Activated CD4-positive, alpha-beta T cell treated with anti-CD3 and anti-CD28 coated beads, Interleukin-2, amount 10 ng/mL, durations not matched to agents 7 days and 5 days (primary cell): ENCODE measurements around the gene ZFHX3. TPM values are rescaled to one million over a fixed set of nuclear protein-coding genes. Genes with fewer than 3 reads are reported as not detected.

Experiments used
- CTCF ChIA-PET: fragments of 350-600 bp; sonication (Branson Sonifier 250); formaldehyde crosslinking; loops from one replicate; lab custom pipeline; 2021; ENCODE audit warnings: antibody characterized with exemption; lab: Charles Lee
- POLR2A ChIA-PET: fragments of 350-600 bp; sonication (Branson Sonifier 250); formaldehyde crosslinking; loops from one replicate; lab custom pipeline; 2021; ENCODE audit warnings: antibody characterized with exemption; lab: Charles Lee
- DNase-seq: peaks from one replicate; pipeline ENCODE4 v3.0.0-alpha.2; 2020
- H3K27ac Mint-ChIP-seq: one replicate; pipeline ENCODE4 v1.8.0; 2021; ENCODE audit warnings: mild to moderate bottlenecking, moderate library complexity, mixed read lengths
- H3K27me3 Mint-ChIP-seq: one replicate; pipeline ENCODE4 v1.8.0; 2021; ENCODE audit warnings: mixed read lengths
- H3K36me3 Mint-ChIP-seq: one replicate; pipeline ENCODE4 v1.8.0; 2021; ENCODE audit warnings: low read depth, mixed read lengths
- H3K4me1 Mint-ChIP-seq: one replicate; pipeline ENCODE4 v1.8.0; 2021; ENCODE audit warnings: mixed read lengths
- H3K4me3 Mint-ChIP-seq: one replicate; pipeline ENCODE4 v1.8.0; 2021; ENCODE audit warnings: mild to moderate bottlenecking, moderate library complexity, mixed read lengths
- H3K9me3 Mint-ChIP-seq: one replicate; pipeline ENCODE4 v1.8.0; 2021; ENCODE audit warnings: mixed read lengths
- total RNA-seq, 2 experiments: library from RNA; stranded (reverse); gene quantifications; one replicate each; pipeline ENCODE4 v1.2.3, GENCODE V29; 2021

Gene ZFHX3
- total RNA-seq, 2 experiments from 2014 or later = 1.5 to 1.6 TPM

DNA sequence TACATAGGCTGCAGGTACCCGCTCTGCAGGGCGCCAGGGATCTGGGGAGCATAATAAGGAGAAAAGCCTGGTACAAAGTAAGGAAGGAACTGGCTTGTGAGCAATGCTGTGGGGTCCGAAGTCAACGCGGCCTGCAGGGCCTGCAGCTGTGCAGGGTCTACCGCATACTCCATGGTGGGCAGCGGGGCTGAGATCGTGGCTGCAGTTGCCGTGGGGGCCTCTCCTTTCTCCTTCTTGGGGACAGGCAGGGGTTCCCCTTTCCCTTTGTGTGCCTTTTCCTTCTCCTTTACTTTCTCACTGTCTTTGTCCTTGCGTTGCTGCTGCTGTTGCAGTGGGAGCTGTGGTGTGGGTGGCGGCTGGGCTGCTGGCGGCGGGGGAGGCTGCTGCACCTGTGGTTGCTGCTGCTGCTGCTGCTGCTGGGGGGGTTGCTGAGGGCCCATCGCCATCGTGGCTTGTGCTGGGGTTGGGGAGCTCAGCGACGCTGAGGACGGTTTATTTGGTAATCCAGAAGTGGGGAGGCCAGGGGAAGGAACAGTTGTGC, 259.6 kb downstream of the ZFHX3 start:
- H3K4me1 Mint-ChIP-seq = peaks cover 36% of the 10 kb centered on the region
- H3K4me3 Mint-ChIP-seq = peak overlapping the region; percentile 59
- no peaks in the 10 kb centered on the region for H3K9me3 Mint-ChIP-seq
- H3K27me3 Mint-ChIP-seq = peaks cover 20% of the 10 kb centered on the region
- CTCF ChIA-PET = interaction anchor here (1.0 kb wide), 1 partner anchor 283 kb away, joined by 4 read pairs; no protein-coding TSS in a partner anchor
- DNase-seq = no peak
- peaks cover 4% of the 10 kb centered on the region for H3K36me3 Mint-ChIP-seq
- no peak overlapping the region for H3K27ac Mint-ChIP-seq
- POLR2A ChIA-PET = no interaction called here

DNA sequence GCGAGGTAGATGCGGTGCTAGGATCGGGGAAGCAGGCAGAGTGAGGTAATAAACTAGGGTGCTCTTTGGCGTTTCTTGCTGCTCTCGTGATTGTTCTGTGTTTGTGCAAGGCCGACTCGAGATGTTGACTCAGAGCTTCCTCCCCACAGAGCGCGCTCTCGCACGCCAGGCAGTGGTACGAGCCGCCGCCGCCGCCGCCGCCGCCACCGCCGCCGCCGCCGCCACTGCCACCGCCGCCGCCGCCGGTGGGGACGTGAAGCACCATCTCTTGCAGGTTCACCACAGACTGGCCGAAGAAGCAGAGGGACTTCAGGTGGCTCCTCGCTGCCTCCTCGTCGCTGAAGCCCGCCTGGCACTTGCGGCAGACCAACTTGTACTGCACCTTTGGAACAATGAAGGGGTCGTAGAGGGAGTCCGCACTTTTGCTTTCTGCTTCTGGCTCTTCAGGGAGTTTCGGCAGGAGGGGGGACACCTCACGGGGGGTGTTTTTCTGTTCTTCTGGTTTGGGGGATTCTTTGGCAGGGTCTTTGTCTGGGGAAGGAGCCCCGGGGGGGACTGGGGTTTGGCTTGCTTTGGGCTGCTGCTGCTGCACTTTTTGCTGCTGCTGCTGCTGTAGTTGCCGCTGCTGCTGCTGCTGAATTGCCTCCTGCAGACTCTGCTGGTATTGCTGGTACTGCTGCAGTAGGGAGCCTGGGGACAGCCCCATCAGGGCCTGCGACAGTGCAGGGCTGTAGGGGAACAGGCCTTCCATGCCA, 260.2 kb downstream of the ZFHX3 start:
- peak; percentile 76 for DNase-seq
- Mint-ChIP-seq H3K27ac (peak overlapping the region; percentile 71), H3K4me3 (peak overlapping the region; percentile 59), H3K36me3 (peaks cover 4% of the 10 kb centered on the region), H3K4me1 (peaks cover 36% of the 10 kb centered on the region), H3K9me3 (no peaks in the 10 kb centered on the region), H3K27me3 (peaks cover 20% of the 10 kb centered on the region)
- ChIA-PET CTCF (interaction anchor here (0.7 to 1.4 kb wide), 2 partner anchors 44 to 615 kb away, joined by 3 read pairs; no protein-coding TSS in a partner anchor), POLR2A (no interaction called here)

DNA sequence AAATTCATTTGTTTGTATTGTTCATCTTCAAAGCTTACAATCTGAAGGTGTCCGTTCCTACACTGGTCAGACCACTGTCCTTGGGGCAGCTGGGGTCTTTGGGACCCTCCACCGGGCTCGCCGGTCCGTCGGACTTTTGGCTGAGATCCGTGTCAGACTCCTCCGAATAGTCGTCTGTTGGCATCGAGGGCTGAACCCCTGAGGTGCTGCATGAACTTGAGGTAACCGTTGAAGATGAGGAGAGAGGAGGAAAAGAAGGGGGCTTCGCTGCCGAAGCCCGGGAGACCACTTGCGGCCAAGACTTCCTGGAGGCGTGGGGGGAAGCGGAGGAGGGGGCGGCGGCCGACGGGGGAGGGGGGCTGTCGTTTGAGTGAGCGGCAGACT, 260.8 kb downstream of the ZFHX3 start:
- Mint-ChIP-seq H3K27me3 (peaks cover 22% of the 10 kb centered on the region), H3K36me3 (peaks cover 4% of the 10 kb centered on the region), H3K4me1 (peaks cover 36% of the 10 kb centered on the region), H3K4me3 (peak overlapping the region; percentile 59), H3K9me3 (no peaks in the 10 kb centered on the region), H3K27ac (peak overlapping the region; percentile 67)
- no peak for DNase-seq
- ChIA-PET POLR2A (interaction anchor here (0.6 kb wide), 1 partner anchor 48 kb away, joined by 4 read pairs; no protein-coding TSS in a partner anchor), CTCF (interaction anchor here (0.7 to 1.4 kb wide), 3 partner anchors 45 to 615 kb away, joined by 3 read pairs; no protein-coding TSS in a partner anchor)

DNA sequence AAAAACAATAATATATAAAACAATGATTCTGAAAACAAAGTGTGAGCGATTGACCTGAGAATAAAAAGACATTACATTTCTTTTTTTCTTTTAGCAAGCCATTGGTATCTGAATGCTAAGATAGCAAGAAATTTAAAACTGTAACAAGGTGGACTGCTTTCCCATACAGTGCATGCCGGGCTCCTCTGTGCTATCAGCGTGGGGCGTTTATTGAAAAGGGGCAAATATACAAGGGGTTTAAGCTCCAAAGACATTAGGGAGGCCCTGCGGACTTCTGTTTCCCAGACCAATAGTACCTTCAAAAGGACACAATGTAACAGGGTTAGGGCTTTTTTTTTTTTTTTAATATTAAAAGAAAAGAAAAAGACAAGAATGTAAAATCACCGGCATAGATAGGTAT, 261.3 kb downstream of the ZFHX3 start:
- no peak for DNase-seq
- Mint-ChIP-seq H3K4me3 (peak overlapping the region; percentile 40), H3K27me3 (peaks cover 25% of the 10 kb centered on the region), H3K27ac (no peak overlapping the region), H3K4me1 (peaks cover 36% of the 10 kb centered on the region), H3K36me3 (peaks cover 4% of the 10 kb centered on the region), H3K9me3 (no peaks in the 10 kb centered on the region)
- ChIA-PET POLR2A (interaction anchor here (0.6 kb wide), 1 partner anchor 49 kb away, joined by 4 read pairs; no protein-coding TSS in a partner anchor), CTCF (interaction anchor here (0.7 to 1.4 kb wide), 3 partner anchors 46 to 614 kb away, joined by 3 read pairs; no protein-coding TSS in a partner anchor)

DNA sequence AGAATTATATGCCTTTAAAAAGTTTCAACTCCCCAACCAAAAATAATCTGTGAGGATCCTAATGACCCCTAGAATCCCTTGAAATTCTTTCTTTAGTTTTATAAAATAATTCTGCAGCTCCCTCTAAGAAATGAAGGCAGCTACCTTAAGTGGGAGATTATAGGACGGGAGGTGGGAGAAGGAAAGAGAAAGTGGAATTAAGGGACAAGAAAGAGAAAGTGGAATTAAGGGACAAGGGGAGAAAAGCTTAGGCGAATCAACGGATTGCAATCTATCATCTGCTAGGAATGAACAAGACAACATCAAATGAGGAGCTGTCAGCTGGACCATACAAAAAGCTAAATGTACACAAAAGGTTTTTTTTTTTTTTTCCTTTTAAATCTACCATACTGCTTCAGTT, 262.0 kb downstream of the ZFHX3 start:
- H3K27ac Mint-ChIP-seq = no peak overlapping the region
- H3K9me3 Mint-ChIP-seq = no peaks in the 10 kb centered on the region
- H3K27me3 Mint-ChIP-seq = peaks cover 25% of the 10 kb centered on the region
- ChIA-PET POLR2A (no interaction called here), CTCF (no interaction called here)
- H3K4me3 Mint-ChIP-seq = no peak overlapping the region
- H3K4me1 Mint-ChIP-seq = peaks cover 36% of the 10 kb centered on the region
- DNase-seq = no peak
- H3K36me3 Mint-ChIP-seq = peaks cover 4% of the 10 kb centered on the region

DNA sequence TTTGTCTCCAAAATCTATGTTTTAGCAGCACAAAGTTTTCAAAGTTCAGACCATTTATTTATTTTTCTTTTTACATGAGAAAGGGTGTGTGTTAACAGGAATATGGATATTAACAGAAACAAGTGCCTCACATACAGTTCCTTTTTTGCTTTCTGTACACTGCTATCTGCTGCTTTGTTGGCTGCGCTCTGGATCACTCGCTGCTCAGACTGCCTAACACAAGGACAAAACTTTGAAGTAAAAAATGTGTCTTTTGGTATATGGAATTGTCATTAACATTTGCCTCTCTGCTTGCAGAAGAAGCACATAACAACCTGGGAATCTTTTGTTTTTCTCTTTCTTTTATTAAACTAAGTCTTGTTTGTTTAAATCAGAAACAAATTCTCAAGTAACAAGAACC, 262.8 kb downstream of the ZFHX3 start:
- POLR2A ChIA-PET = no interaction called here
- Mint-ChIP-seq H3K27ac (no peak overlapping the region), H3K36me3 (peaks cover 4% of the 10 kb centered on the region), H3K9me3 (no peaks in the 10 kb centered on the region), H3K4me3 (no peak overlapping the region), H3K27me3 (peaks cover 25% of the 10 kb centered on the region), H3K4me1 (peaks cover 36% of the 10 kb centered on the region)
- CTCF ChIA-PET = no interaction called here
- no peak for DNase-seq

DNA sequence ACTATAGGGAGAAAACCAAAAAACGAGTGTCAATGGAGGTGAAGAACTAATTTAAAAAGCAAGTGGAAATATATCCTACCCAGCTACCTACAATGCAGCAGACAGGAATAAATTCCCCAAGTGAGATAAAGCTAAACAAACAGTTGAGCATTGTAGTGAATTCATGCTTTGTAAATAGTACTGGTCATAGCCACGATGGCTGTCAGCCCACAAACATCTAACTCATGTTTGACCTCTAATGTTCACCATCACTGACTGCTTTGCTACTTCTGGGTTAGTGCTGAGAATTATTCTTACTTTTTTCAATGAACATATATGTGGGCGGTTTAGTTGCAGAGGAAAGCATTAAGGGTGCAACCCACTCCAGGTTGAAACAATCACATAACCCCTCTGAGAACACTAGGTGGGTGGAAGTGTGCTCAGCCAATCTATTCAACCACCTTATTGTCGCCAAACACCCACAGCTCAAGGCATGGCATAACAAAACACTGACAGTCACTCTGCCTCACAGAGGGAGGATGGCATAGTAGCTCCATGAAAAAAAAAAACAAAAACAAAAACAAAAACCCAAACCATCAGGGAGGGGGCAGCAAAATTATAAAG, 264.1 kb downstream of the ZFHX3 start:
- Mint-ChIP-seq H3K36me3 (no peaks in the 10 kb centered on the region), H3K4me3 (no peak overlapping the region), H3K4me1 (peaks cover 36% of the 10 kb centered on the region), H3K27me3 (peaks cover 25% of the 10 kb centered on the region), H3K9me3 (no peaks in the 10 kb centered on the region), H3K27ac (no peak overlapping the region)
- POLR2A ChIA-PET = interaction anchor here (0.6 kb wide), 1 partner anchor 522 kb away, joined by 3 read pairs; no protein-coding TSS in a partner anchor
- CTCF ChIA-PET = interaction anchor here (0.8 kb wide), 1 partner anchor 148 kb away, joined by 3 read pairs; no protein-coding TSS in a partner anchor
- no peak for DNase-seq

DNA sequence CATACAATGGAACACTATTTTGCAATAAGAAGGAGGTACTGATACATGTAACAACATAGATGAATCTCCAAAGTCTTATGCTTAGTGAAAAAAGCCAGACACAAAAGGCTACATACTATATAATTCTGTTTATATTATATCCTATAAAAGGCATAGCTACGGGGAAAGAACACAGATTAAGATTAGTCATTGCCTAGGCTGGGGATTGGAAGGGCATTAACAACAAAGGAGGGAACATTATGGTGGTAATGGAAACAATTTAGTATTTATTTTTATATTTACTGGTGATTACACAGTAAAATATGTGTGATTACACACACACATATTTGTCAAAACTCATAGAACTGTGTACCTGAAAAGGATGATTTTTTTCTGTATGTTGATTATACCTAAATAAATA, 278.1 kb downstream of the ZFHX3 start:
- CTCF ChIA-PET = no interaction called here
- POLR2A ChIA-PET = no interaction called here
- H3K36me3 Mint-ChIP-seq = no peaks in the 10 kb centered on the region
- peaks cover 6% of the 10 kb centered on the region for H3K9me3 Mint-ChIP-seq
- no peaks in the 10 kb centered on the region for H3K27me3 Mint-ChIP-seq
- peaks cover 11% of the 10 kb centered on the region for H3K4me1 Mint-ChIP-seq
- H3K4me3 Mint-ChIP-seq = no peak overlapping the region
- DNase-seq = no peak
- H3K27ac Mint-ChIP-seq = no peak overlapping the region

DNA sequence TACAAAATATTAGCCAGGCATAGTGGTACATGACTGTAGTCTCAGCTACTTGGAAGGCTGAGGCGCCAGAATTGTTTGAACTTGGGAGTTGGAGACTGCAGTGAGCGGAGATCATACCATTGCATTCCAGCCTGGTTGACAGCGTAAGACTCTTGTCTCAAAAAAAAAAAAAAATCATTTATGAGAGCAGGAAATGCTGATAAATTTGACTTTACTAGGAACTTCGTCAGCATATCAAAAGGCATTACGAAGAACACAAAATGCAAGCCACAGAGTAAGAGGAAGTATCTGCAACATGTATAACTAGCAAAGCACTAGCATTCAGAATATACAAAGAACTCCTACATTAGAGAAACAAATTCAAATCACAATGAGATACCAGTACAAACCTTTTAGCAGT, 279.3 kb downstream of the ZFHX3 start:
- ChIA-PET POLR2A (no interaction called here), CTCF (interaction anchor here (0.6 kb wide), 1 partner anchor 21 kb away, joined by 3 read pairs; no protein-coding TSS in a partner anchor)
- no peaks in the 10 kb centered on the region for H3K36me3 Mint-ChIP-seq
- DNase-seq = no peak
- no peak overlapping the region for H3K4me3 Mint-ChIP-seq
- H3K9me3 Mint-ChIP-seq = peaks cover 6% of the 10 kb centered on the region
- peaks cover 11% of the 10 kb centered on the region for H3K4me1 Mint-ChIP-seq
- no peaks in the 10 kb centered on the region for H3K27me3 Mint-ChIP-seq
- H3K27ac Mint-ChIP-seq = peak overlapping the region; percentile 68

DNA sequence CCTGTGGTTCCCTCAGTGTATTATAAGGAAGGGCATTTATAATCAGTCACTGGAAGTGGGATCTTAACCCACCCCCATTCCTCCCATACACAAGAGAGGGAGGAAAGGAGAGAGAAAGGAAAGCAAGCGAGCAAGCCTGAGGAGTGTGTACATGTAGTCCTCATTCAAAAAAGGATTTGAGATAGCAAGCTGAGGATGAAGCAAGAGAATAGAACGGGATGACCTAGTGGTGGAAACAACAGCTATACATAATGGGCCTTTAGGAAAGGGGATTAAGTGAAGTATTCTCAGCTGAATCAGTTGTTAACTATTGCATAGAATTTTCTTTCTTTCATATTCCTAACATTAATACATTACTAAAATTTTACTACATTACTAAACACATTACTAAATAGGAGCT, 281.4 kb downstream of the ZFHX3 start:
- ChIA-PET POLR2A (interaction anchor here (0.6 kb wide), 1 partner anchor 8 kb away, joined by 3 read pairs; no protein-coding TSS in a partner anchor), CTCF (no interaction called here)
- H3K4me1 Mint-ChIP-seq = peaks cover 11% of the 10 kb centered on the region
- no peak for DNase-seq
- H3K27ac Mint-ChIP-seq = no peak overlapping the region
- no peaks in the 10 kb centered on the region for H3K36me3 Mint-ChIP-seq
- H3K9me3 Mint-ChIP-seq = peaks cover 3% of the 10 kb centered on the region
- no peak overlapping the region for H3K4me3 Mint-ChIP-seq
- no peaks in the 10 kb centered on the region for H3K27me3 Mint-ChIP-seq

DNA sequence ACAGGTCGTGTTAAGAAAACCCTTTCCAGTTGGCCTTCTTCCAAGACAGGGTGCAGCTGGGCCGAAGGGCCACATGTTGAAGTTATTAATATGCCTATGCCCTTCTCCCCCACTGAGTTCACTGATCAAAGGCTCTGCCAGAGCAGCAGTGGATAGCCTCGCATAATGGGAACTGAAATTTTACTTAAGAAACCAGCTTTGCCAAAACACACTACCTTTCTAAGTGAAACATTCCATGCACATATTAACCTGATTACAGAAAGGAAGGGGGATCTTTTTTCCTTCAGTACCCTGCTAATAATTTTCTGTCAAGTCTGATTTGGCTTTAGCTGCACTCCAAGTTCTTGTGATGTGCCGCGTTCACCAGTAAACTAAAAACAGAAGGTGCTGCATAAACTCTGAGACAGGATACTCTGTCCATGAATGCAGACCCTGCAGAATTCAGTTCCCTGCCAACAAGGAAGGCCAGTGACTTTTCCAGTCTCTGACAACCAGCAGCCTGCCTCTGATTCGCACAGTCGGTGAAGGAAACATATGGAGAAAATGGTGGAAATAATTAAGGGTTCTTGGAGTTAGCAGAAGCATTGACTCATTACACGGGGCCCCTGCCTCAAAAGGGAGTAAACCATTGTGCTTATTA, 283.8 kb downstream of the ZFHX3 start:
- Mint-ChIP-seq H3K4me3 (no peak overlapping the region), H3K27me3 (no peaks in the 10 kb centered on the region)
- POLR2A ChIA-PET = no interaction called here

DNA sequence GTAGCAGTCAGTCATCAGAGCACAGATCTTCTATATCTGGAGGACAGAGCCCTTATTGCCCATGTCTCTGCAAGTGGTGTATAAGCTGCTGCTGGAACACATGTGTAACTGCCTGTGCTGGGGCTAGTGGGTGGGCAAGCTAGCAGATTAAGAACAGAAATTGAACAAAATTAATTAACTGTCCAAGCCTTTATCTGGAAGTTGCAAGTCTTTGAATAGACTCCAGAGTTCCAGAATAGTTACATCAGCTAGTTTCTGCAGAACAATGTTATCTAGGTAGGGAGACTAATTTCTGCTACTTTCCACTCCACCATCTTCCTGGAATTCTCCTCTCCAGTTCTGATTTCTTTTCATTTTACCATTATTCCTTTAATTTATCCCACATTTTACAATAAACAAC, 287.3 kb downstream of the ZFHX3 start:
- CTCF ChIA-PET = no interaction called here

More for the DNA sequence above, 283.8 kb downstream of the ZFHX3 start:
- H3K27ac Mint-ChIP-seq = no peak overlapping the region
- no peaks in the 10 kb centered on the region for H3K9me3 Mint-ChIP-seq
- CTCF ChIA-PET = no interaction called here
- H3K4me1 Mint-ChIP-seq = peaks cover 8% of the 10 kb centered on the region
- no peaks in the 10 kb centered on the region for H3K36me3 Mint-ChIP-seq
- DNase-seq = no peak

More for the DNA sequence above, 287.3 kb downstream of the ZFHX3 start:
- H3K4me3 Mint-ChIP-seq = no peak overlapping the region
- DNase-seq = no peak
- H3K36me3 Mint-ChIP-seq = no peaks in the 10 kb centered on the region
- no peaks in the 10 kb centered on the region for H3K9me3 Mint-ChIP-seq
- no peaks in the 10 kb centered on the region for H3K27me3 Mint-ChIP-seq
- POLR2A ChIA-PET = no interaction called here
- no peak overlapping the region for H3K27ac Mint-ChIP-seq
- H3K4me1 Mint-ChIP-seq = no peaks in the 10 kb centered on the region
